ENCODE results near the gene PLA2G15.

The PLA2G15 gene

GRCh38 chr16:68227183-68227793 lies 17.9 kb upstream of the PLA2G15 start:
- no peak for TF ChIP-seq CTCF (IDR thresholded peaks at IDR 0.05; ENCODE audit: low read depth, low read length, poor library complexity, severe bottlenecking)
- no peak for TF ChIP-seq EZH2phosphoT487 (IDR thresholded peaks at IDR 0.05; ENCODE audit: borderline replicate concordance, low read length)
- Histone ChIP-seq H4K20me1 (ENCODE audit: control insufficient read depth, insufficient read depth, low read depth, low read length) (no peaks in the 10 kb centered on the region), H3K4me2 (ENCODE audit: low read length) (peak overlapping the region; percentile 2; the same call in 1 of the 2 replicates)

GRCh38 chr16:68227850-68228553 lies 17.2 kb upstream of the PLA2G15 start:
- peaks cover 9% of the 10 kb centered on the region; the same call in 1 of the 2 replicates for H3F3A ChIP-seq (ENCODE audit: control insufficient read depth, insufficient read depth)
- H3K4me2 ChIP-seq (ENCODE audit: low read length): 0 out of 2 replicates have a peak overlapping the region, but pooled peaks have one; percentile 2
- peaks cover 18% of the 10 kb centered on the region for H3K36me3 ChIP-seq (ENCODE audit: control insufficient read depth, low read length)
- H3K27me3 ChIP-seq (ENCODE audit: control insufficient read depth, low read length): no peaks in the 10 kb centered on the region
- no peaks in the 10 kb centered on the region for H4K20me1 ChIP-seq (ENCODE audit: control insufficient read depth, insufficient read depth, low read depth, low read length)
- TF ChIP-seq EZH2phosphoT487 (IDR thresholded peaks at IDR 0.05; ENCODE audit: borderline replicate concordance, low read length): no peak
- no peak for TF ChIP-seq CTCF (IDR thresholded peaks at IDR 0.05; ENCODE audit: low read depth, low read length, poor library complexity, severe bottlenecking)
- no peaks in the 10 kb centered on the region for H3K79me2 ChIP-seq (ENCODE audit: control insufficient read depth, low read length)
- no peaks in the 10 kb centered on the region for H3K9me3 ChIP-seq (ENCODE audit: control insufficient read depth, insufficient read depth, low read length)
- H3K27ac ChIP-seq (ENCODE audit: low read depth, low read length): no peak overlapping the region
- no peaks in the 10 kb centered on the region for H3K9me2 ChIP-seq (replicated peaks; ENCODE audit: control insufficient read depth, low read length)
- peaks cover 26% of the 10 kb centered on the region for H3K4me1 ChIP-seq (ENCODE audit: control insufficient read depth, low read length)
- H3K4me3 ChIP-seq (ENCODE audit: low read length): no peak overlapping the region

More at GRCh38 chr16:68227183-68227793, 17.9 kb upstream of the PLA2G15 start:
- peaks cover 18% of the 10 kb centered on the region for H3K36me3 ChIP-seq (ENCODE audit: control insufficient read depth, low read length)
- H3K79me2 ChIP-seq (ENCODE audit: control insufficient read depth, low read length): no peaks in the 10 kb centered on the region
- peaks cover 9% of the 10 kb centered on the region; the same call in 1 of the 2 replicates for H3F3A ChIP-seq (ENCODE audit: control insufficient read depth, insufficient read depth)
- H3K9me2 ChIP-seq (replicated peaks; ENCODE audit: control insufficient read depth, low read length): no peaks in the 10 kb centered on the region
- H3K4me1 ChIP-seq (ENCODE audit: control insufficient read depth, low read length): peaks cover 26% of the 10 kb centered on the region
- H3K9me3 ChIP-seq (ENCODE audit: control insufficient read depth, insufficient read depth, low read length): no peaks in the 10 kb centered on the region
- H3K27me3 ChIP-seq (ENCODE audit: control insufficient read depth, low read length): no peaks in the 10 kb centered on the region
- H3K4me3 ChIP-seq (ENCODE audit: low read length): no peak overlapping the region
- no peak overlapping the region for H3K27ac ChIP-seq (ENCODE audit: low read depth, low read length)

GRCh38 chr16:68228652-68229051 lies 16.5 kb upstream of the PLA2G15 start:
- Histone ChIP-seq H3K27me3 (ENCODE audit: control insufficient read depth, low read length) (no peaks in the 10 kb centered on the region), H3K4me3 (ENCODE audit: low read length) (no peak overlapping the region), H3K9me2 (replicated peaks; ENCODE audit: control insufficient read depth, low read length) (no peaks in the 10 kb centered on the region), H3K36me3 (ENCODE audit: control insufficient read depth, low read length) (peaks cover 18% of the 10 kb centered on the region), H3K4me1 (ENCODE audit: control insufficient read depth, low read length) (peaks cover 27% of the 10 kb centered on the region), H3K27ac (ENCODE audit: low read depth, low read length) (no peak overlapping the region), H4K20me1 (ENCODE audit: control insufficient read depth, insufficient read depth, low read depth, low read length) (no peaks in the 10 kb centered on the region), H3K79me2 (ENCODE audit: control insufficient read depth, low read length) (no peaks in the 10 kb centered on the region), H3F3A (ENCODE audit: control insufficient read depth, insufficient read depth) (peaks cover 9% of the 10 kb centered on the region; the same call in 1 of the 2 replicates), H3K9me3 (ENCODE audit: control insufficient read depth, insufficient read depth, low read length) (no peaks in the 10 kb centered on the region), H3K4me2 (ENCODE audit: low read length) (no peak overlapping the region)
- TF ChIP-seq CTCF (IDR thresholded peaks at IDR 0.05; ENCODE audit: low read depth, low read length, poor library complexity, severe bottlenecking): no peak
- no peak for TF ChIP-seq EZH2phosphoT487 (IDR thresholded peaks at IDR 0.05; ENCODE audit: borderline replicate concordance, low read length)
